ENCODE data around the gene GPR160. TPM values are rescaled to one million over a fixed set of nuclear protein-coding genes. Genes with fewer than 3 reads are reported as not detected.

GPR160 gene
- total and polyA plus RNA-seq, 2 of the 13 experiments (the other 11 are each of a cell fraction or from before 2014, with no cell fraction given) = 12.1 to 23.2 TPM

- TF ChIP-seq ZNF124 (CRISPR knock-in tag; IDR thresholded peaks at IDR 0.05) (no peak), CC2D1A (CRISPR knock-in tag; IDR thresholded peaks at IDR 0.05) (no peak), BCL3 (CRISPR knock-in tag; IDR thresholded peaks at IDR 0.05) (0 out of 2 replicates have a peak, but pooled peaks have one; percentile 42), MAFF (IDR thresholded peaks at IDR 0.05; ENCODE audit: low read depth, low read length) (no peak), ZNF543 (CRISPR knock-in tag; IDR thresholded peaks at IDR 0.05) (no peak), RBM39 (IDR thresholded peaks at IDR 0.05; ENCODE audit: low read depth, low read length, poor library complexity, severe bottlenecking) (no peak), ZBTB44 (CRISPR knock-in tag; IDR thresholded peaks at IDR 0.05) (no peak), ZNF724P (CRISPR knock-in tag; IDR thresholded peaks at IDR 0.05; ENCODE audit: borderline replicate concordance) (no peak), MED8 (CRISPR knock-in tag; IDR thresholded peaks at IDR 0.05; ENCODE audit: insufficient replicate concordance) (no peak), POGK (CRISPR knock-in tag; conservative IDR thresholded peaks at IDR 0.05) (no peak), ZFX (CRISPR knock-in tag; IDR thresholded peaks at IDR 0.05; ENCODE audit: low read depth) (peak; percentile 74), ATF4 (CRISPR knock-in tag; IDR thresholded peaks at IDR 0.05) (no peak), ZNF232 (CRISPR knock-in tag; IDR thresholded peaks at IDR 0.05; ENCODE audit: borderline replicate concordance) (no peak), FOXC1 (CRISPR knock-in tag; IDR thresholded peaks at IDR 0.05; ENCODE audit: borderline replicate concordance) (no peak), FOXP1 (IDR thresholded peaks at IDR 0.05) (no peak), FOXP1 (CRISPR knock-in tag; IDR thresholded peaks at IDR 0.05) (peak; percentile 37; the same call in 1 of the 2 replicates), IKZF5 (CRISPR knock-in tag; IDR thresholded peaks at IDR 0.05) (peak; percentile 69; the same call in 1 of the 2 replicates), CAMTA2 (CRISPR knock-in tag; IDR thresholded peaks at IDR 0.05; ENCODE audit: borderline replicate concordance) (no peak), ZNF629 (CRISPR knock-in tag; conservative IDR thresholded peaks at IDR 0.05) (no peak), ARID3A (IDR thresholded peaks at IDR 0.05; ENCODE audit: low read depth, low read length) (no peak)
Measured at GRCh38 chr3:170027233-170028102, 10.3 kb upstream of the GPR160 start (continued).
